Measurements from ENCODE around the gene TSPAN7.

- TF ChIP-seq GATA3 (IDR thresholded peaks at IDR 0.05; ENCODE audit: low read depth, low read length) = no peak
- TF ChIP-seq GATA2 (IDR thresholded peaks at IDR 0.05; ENCODE audit: low read depth, low read length) = no peak
These were observed 137.8 kb downstream of the TSPAN7 start for GRCh38 chrX:38699121-38699520.

Measured in SH-SY5Y (cell line).